GM19372 (cell line): ENCODE measurements around the gene CACNA1D.

Experiments used
- ATAC-seq: cut with Tn5 transposase; IDR thresholded peaks from one replicate; pipeline ENCODE4 v1.9.1; 2021; ENCODE audit warnings: mild to moderate bottlenecking, low read depth, moderate library complexity; ENCODE audit not compliant: unreplicated experiment

Gene CACNA1D

GRCh38 chr3:53800041-53800906, 305.9 kb downstream of the CACNA1D start:
- no peak for ATAC-seq

DNA sequence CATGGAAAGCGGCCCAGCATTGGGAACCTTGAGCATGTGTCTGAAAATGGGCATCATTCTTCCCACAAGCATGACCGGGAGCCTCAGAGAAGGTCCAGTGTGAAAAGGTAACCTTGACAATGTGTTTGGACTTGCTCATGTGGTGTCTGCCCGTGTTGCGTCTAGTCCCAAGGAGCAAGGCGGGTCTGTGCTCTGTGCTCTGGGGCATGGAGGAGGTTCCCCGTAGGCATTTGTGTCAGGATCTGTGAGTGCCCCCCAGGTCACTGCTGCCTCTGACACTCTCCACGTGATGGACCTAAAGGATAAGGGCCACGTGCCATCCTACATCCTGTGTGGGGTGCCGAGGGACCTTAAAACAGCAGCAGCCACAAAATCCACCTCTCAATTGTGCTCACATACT, 306.9 kb downstream of the CACNA1D start:
- no peak for ATAC-seq

- ATAC-seq: no peak
Observed at GRCh38 chr3:53802256-53802880, 308.0 kb downstream of the CACNA1D start.

DNA sequence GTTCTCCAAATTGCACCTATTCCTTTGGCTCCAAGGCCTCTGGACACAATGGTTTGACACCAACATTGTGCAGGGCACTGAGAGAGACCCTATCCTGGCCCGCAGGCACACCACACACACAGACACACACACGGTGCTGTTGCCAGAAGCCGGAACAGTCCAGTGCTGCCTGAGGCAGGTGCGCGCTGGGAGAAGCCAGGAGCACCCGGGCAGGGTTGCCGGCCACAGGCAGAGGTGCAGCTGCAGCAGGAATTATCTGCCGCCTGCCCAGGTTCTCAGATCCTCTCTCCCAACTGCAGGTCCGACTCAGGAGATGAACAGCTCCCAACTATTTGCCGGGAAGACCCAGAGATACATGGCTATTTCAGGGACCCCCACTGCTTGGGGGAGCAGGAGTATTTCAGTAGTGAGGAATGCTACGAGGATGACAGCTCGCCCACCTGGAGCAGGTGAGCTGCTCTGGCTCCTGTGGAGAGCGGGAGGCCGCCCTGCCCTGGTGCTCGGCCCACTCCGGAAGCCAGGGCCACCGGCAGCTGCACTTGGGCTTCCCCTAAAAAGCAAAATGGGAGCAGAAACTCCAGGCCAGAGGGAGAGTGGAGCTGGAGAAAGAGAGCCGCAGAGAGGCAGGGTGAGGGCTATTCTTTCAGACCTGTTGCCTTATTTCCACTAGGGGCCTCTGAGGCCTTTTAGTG, 308.9 kb downstream of the CACNA1D start:
- no peak for ATAC-seq

- no peak for ATAC-seq
Observed at GRCh38 chr3:53803816-53804695, 309.6 kb downstream of the CACNA1D start.

- ATAC-seq: no peak
Observed at GRCh38 chr3:53804697-53805462, 310.5 kb downstream of the CACNA1D start.

GRCh38 chr3:53805463-53806159, 311.2 kb downstream of the CACNA1D start:
- no peak for ATAC-seq

- no peak for ATAC-seq
Observed at GRCh38 chr3:53806182-53807116, 312.0 kb downstream of the CACNA1D start.

GRCh38 chr3:53807117-53807810, 312.9 kb downstream of the CACNA1D start:
- ATAC-seq: no peak

- no peak for ATAC-seq
Observed at GRCh38 chr3:53808496-53808895, 314.1 kb downstream of the CACNA1D start.

GRCh38 chr3:53809267-53809666, 314.9 kb downstream of the CACNA1D start:
- no peak for ATAC-seq

GRCh38 chr3:53809764-53810400, 315.5 kb downstream of the CACNA1D start:
- no peak for ATAC-seq

- no peak for ATAC-seq
Observed at GRCh38 chr3:53811143-53811927, 316.9 kb downstream of the CACNA1D start.

- ATAC-seq: no peak
Observed at GRCh38 chr3:53812434-53812833, 318.0 kb downstream of the CACNA1D start.

- no peak for ATAC-seq
Observed at GRCh38 chr3:53813229-53813628, 318.8 kb downstream of the CACNA1D start.

DNA sequence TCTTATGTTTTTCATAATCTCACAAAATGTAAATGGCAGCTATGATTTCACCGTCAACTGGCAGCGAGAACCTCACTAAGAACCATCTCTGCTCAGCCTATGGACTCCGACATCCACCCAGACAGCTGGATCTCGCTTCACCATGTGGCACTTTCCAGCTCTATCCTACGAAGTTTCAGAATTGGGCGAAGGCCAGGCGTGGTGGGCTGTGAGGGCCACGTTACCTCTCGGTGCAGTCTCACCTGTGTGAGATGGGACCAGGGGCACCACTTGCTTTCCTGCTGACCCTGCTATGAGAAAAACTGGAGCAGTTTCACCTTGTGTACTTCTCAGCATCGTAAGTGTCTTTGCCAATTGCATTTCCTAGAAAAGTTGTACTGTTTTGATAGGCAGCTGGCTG, 319.5 kb downstream of the CACNA1D start:
- ATAC-seq: no peak
